GM21619 (cell line): ENCODE results near the gene LARP6.

ENCODE experiments used
- ATAC-seq: cut with Tn5 transposase; IDR thresholded peaks from one replicate; pipeline ENCODE4 v1.9.1; 2021; ENCODE audit not compliant: unreplicated experiment

LARP6 gene

DNA sequence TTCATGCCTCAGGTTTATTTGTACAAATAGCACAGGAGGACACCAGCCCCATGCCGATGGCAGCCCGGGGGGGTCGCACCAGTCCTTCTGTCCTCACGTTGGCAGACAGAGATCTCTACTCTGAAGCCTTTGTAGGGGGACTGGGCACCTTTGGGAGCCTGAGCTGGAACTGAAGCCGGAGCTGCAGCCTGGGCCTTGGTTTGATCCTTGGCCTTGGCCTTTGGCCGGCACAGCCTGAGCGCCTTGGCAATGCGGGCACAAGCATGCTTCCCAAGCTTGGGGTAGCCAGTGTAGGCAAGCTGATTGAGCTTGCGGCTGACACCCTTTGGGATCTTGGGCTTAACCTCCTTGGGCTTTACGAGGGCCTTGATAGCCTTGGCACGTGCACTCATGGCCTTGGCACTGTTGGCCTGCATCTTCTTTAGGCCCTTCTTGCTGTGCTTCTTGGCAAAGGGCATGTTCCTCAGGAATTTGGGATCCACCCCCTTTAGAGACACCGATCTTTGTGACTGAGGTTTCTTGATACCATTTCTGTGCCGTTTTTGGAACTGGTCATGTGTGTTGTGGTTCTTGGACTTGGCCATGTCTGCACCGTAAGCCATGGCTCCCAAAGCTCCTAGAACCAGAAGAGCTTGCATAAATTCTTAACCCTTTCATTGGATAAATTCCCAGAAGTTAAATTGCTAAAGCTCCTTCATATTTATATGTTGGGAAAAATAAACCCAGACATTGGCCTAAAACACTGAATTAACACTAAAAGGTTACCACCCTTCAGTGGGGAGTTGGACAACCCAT lies 57.2 kb downstream of the LARP6 start:
- ATAC-seq: no peak

DNA sequence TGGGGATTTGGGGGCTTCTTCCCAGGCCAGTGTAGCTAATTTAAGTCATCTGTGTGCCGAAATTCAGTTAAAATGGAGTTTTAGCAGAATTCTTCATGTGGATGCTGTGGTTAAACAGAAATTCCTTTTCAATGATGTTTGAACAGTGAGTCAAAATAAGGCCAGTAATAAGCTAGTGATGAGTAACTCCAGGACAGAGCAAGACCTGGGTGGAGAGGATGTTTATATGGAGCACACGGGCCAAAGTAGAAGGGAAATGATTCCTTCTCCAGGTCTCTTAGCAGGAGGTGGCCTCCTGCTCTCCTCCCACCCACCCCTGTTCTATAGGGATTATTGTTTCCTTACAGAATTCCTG lies 58.7 kb downstream of the LARP6 start:
- no peak for ATAC-seq

DNA sequence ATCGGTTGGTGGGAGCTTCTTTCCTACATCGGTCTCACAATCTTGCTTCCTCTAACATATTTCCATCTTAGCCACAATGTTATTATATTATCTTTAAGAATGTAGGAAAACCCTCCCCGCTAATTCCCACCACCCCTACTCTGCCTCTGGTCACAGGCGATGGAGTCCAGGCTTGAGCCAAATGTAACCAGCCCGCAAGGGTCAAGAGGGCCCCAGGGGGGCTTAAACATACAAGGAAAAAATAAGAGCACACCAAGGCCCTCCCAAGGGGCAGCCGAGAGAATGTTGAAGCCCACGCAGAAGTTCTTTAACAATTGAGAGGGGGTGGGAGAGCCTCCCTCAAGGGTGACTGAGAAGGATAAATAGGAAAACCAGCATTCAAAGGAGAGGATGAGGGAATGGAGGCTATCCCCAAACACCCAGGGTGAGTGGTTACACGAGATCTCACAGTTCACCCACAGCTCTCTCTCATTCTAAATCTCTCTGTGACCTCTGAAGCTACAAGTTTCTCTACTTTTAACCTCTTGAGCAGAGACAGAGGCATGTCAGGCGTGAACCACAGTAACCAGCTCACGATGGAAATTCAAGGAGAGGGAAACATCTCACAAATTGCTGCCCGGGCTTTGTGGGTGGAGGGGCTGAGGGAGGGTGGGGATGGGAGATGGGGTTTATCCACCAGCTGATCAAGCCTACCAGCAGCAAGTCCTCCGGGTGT lies 59.2 kb downstream of the LARP6 start:
- ATAC-seq: no peak

DNA sequence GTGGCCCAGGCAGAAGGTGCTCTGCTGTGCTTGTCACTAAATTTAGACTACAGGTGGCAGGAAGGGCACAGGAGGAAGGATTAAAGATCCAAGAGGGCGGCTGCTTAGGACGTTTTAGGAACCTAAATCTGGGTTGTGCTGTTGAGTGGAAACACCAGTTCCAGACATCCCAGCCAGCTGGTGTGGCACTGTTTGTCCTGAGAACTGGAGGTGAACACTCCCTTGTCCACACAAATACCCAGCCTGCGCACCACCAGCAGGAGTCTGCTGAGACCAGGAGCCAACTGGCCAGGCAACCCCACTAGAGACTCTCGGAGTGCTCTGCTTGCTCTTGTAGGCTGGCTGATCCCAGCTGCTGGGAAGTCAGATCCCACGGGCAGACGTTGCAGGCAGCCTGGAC lies 60.3 kb downstream of the LARP6 start:
- ATAC-seq: no peak

DNA sequence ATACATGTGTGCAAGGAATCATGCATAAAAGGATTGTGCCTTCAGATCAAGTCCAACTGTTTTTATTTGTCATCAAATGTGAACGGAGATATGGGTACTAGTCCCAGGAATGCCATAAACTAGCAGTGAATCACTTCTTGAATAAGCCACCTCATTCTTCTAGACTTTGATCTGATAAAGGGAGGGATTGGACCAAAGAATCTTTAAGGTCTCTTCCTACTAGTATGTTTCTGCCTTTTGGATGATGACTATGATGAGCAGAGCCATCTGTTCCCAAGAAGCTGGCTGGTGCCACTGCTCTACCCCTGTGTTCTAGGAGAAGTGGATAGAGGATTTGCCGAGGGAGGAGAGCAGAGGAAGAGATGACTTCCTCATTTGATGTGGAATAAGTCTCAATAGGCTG lies 61.8 kb downstream of the LARP6 start:
- no peak for ATAC-seq

DNA sequence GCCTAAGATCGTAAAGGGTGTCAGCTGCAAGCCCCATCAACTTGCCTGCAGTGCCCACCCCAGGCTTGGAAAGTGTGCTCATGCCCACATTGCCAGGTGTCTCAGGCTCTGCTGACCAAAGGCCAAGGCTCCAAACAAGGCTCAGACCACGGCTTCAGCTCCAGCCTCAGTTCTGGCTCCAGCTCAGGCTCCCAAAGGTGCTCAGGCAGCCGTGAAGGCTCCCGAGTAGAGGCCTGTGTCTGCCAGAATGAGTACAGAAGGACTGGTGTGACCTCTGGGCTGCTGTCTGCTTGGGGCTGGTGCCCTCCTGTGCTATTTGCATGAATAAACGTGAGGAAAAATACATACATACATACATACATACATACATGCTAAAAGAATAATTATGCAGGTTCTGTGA lies 62.7 kb downstream of the LARP6 start:
- no peak for ATAC-seq

DNA sequence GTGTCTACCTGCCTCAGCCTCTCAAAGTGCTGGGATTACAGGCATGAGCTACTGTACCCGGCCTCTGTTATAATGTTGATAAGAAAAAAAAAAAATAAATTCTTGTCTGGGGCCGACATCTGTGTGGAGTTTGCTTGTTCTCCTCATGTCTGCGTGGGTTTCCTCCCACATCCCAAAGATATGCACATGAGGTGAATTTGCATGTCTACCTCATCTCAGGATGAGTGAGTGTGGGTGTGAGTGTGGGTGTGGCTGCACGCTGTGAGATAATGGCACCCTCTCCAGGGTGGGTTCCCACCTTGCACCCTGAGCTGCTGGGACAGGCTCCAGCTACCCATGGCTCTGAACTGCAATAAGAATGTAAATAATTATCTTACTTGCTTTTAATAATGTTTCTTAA lies 64.7 kb downstream of the LARP6 start:
- ATAC-seq: no peak

DNA sequence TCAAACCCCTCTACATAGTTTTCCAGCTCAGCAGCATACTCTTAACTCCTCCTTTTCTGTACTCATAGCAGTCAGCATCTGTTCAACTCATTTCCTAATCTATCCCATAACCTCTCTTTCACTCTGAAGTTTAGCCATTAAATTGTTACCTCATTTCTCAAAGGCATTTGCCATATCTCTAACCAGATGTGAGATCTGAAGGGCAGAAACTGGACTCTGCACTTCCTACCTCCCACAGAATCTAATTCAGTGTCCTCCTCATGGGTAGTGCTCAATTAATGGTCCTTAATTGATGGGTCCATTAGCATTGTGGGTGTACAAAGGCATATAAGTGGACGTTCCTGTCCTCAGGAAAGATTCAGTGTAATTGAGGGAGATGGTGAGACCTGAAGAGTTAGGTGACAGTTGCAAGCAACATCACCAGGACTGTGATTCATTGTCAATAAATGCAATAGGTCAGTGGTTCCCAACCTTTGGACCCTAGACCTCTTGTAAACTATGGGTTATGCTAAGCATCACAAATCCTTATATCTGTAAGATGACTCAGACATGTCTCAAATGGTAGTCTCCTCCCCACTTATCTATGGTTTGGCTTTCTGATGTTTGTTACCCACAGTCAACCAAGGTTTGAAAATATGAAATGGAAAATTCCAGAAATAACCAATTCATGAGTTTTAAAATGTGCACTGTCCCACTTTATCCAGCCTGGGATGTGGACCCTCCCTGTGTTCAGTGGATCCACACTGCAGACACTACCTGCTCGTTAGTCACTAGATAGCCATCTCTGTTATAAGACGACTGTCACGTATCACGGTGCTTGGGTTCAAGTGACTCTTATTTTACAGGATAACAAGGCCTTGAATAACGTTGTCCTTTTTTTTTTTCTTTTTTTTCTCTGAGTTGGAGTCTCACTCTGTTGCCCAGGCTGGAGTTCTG lies 65.6 kb downstream of the LARP6 start:
- ATAC-seq: no peak

DNA sequence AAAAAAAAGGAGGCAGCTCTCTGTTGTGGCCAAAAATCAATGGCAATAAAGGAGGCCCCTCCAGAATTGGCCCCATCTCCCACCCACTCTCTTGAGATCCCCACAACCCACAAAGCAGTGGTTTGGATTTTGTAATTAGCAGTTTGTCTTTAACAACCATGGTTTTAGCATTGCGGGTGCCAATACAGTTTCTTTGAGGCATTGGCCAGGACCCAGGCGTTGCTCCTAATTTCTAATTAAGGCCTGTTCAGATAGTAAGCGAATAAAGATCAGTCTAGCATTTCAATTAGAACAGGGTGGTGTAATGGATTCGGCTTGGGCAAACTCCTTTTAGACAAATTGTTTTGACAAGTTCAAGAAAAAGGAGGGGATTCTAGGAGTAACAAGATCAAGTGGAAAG lies 67.0 kb downstream of the LARP6 start:
- no peak for ATAC-seq

DNA sequence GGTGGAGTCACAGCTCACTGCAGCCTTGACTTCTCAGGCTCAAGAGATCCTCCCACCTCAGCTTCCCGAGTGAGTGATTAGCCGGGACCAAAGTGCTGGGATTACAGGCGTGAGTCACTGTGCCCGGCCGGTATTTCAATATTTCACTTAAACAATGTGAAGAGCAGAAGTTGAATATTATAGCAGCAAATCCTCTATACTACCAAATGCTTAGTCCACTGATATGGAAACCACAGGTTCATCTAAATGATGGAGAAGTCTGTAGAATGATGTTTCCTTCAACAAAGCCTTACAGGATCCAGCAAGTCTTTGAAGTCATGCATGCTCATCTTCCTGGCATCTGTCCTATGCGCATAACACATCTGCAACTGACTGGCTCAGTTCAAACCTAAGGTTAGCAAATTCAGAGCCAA lies 70.3 kb downstream of the LARP6 start:
- ATAC-seq: no peak

DNA sequence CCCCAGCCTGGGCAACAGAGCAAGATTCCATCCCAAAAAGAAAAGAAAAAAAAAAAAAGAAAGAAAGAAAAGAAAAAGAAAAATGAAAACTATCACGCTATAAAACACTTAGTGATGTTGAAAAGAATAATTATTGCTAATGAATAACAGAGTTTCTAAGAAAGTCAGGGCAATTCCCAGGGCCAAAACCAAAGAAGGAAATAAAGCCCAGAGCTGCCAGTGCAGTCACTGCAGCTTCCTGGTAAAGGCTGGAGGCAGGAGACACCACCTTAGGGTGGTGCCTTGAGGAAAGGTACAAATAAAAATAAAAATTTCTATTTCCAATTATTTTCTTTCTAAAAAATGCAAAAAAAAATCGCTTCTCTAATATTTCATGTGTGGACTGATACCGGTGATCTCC lies 70.9 kb downstream of the LARP6 start:
- ATAC-seq: no peak

DNA sequence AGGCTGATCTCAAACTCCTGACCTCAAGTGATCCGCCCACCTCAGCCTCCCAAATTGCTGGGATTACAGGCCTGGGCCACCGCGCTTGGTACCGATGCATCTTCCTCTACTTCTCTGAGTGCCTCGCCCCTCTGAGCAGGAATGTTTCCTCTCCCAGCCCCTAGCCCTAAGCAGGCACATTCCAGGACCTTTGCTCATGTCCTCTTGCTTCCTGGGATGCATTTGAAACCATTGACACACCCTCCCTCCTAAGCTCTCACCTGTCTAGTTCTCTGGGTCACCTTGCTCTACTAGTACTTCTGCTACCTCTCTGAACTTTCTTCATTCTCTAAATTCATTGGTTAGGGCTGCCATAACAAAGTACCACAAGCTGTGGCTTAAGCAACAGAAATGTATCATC lies 72.7 kb downstream of the LARP6 start:
- ATAC-seq: no peak
